Middle frontal gyrus (tissue), 1 donor: ENCODE data around the gene B3GNT8.
"Not testable (repeated sequence)": the region's sequence is repeated elsewhere in the genome, so short reads cannot be mapped to it uniquely, and the experiment has no call there.

Experiments used
- DNase-seq: peaks from one replicate; pipeline ENCODE4 v3.0.0-alpha.2; 2015; ENCODE audit warnings: low spot score; ENCODE audit errors: extremely low spot score

B3GNT8 gene

GRCh38 chr19:41416194-41416674 is 10.9 kb downstream of the B3GNT8 start:
- DNase-seq = no peak

- no peak for DNase-seq
Measured at GRCh38 chr19:41415154-41415571, 12.0 kb downstream of the B3GNT8 start.

GRCh38 chr19:41414461-41414860 is 12.7 kb downstream of the B3GNT8 start:
- DNase-seq = no peak

- no peak for DNase-seq
Measured at GRCh38 chr19:41413947-41414346, 13.2 kb downstream of the B3GNT8 start.

- DNase-seq = no peak
Measured at GRCh38 chr19:41412953-41413352, 14.2 kb downstream of the B3GNT8 start.

GRCh38 chr19:41411968-41412265 is 15.3 kb downstream of the B3GNT8 start:
- no peak for DNase-seq

- no peak for DNase-seq
Measured at GRCh38 chr19:41411100-41411967, 15.8 kb downstream of the B3GNT8 start.

GRCh38 chr19:41410336-41411054 is 16.7 kb downstream of the B3GNT8 start:
- no peak for DNase-seq

- no peak for DNase-seq
Measured at GRCh38 chr19:41409288-41409687, 17.9 kb downstream of the B3GNT8 start.

GRCh38 chr19:41408846-41409245 is 18.3 kb downstream of the B3GNT8 start:
- not testable (repeated sequence) for DNase-seq

GRCh38 chr19:41408256-41408655 is 18.9 kb downstream of the B3GNT8 start:
- no peak for DNase-seq

GRCh38 chr19:41407271-41407670 is 19.9 kb downstream of the B3GNT8 start:
- no peak for DNase-seq

GRCh38 chr19:41405776-41406175 is 21.4 kb downstream of the B3GNT8 start:
- no peak for DNase-seq

GRCh38 chr19:41403181-41403970 is 23.8 kb downstream of the B3GNT8 start:
- DNase-seq = no peak

GRCh38 chr19:41402010-41402409 is 25.2 kb downstream of the B3GNT8 start:
- DNase-seq = no peak

- no peak for DNase-seq
Measured at GRCh38 chr19:41401483-41401882, 25.7 kb downstream of the B3GNT8 start.

- DNase-seq = no peak
Measured at GRCh38 chr19:41399525-41399924, 27.6 kb downstream of the B3GNT8 start.

GRCh38 chr19:41399091-41399490 is 28.1 kb downstream of the B3GNT8 start:
- no peak for DNase-seq

- DNase-seq = no peak
Measured at GRCh38 chr19:41398598-41398997, 28.6 kb downstream of the B3GNT8 start.

- no peak for DNase-seq
Measured at GRCh38 chr19:41398050-41398418, 29.1 kb downstream of the B3GNT8 start.

GRCh38 chr19:41397086-41398049 is 29.8 kb downstream of the B3GNT8 start, which contains the start of the genes BCKDHA and EXOSC5:
Gene BCKDHA, plus strand, starts transcription at chr19:41397818. Its CDS starts 10 bp downstream, at chr19:41397828.
Gene EXOSC5, minus strand, starts transcription at chr19:41397359. Its CDS starts 31 bp downstream, at chr19:41397328.
- DNase-seq = peak; percentile 100
